COLO668 (cell line): ENCODE measurements around the gene LRRC4C.
A peak's percentile ranks its signal among the peaks of the same experiment; 100 is the strongest.

Source experiments
- DNase-seq: peaks from one replicate; lab custom pipeline; 2025; ENCODE audit not compliant: unreplicated experiment; lab: John Stamatoyannopoulos, UW

Gene LRRC4C

DNA sequence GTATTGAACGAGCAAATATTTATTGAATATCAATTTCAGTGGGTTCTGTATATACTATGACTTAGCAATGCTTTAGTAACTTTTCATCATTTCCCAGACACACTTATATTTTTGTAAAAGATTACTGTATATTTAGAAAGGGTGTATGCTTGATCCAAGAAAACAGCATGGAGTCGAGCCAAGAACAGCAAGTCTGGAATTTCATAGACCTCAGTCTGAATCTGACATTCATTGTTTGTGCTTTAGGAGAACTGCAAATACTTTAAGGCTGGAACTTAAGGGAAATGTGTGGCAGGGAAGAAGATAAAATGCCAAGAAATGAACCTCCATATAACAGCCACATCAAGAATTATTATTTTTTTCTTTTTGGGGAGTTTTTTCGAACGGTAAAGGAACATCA is 1156.8 kb downstream of the LRRC4C start:
- DNase-seq, result no peak

DNA sequence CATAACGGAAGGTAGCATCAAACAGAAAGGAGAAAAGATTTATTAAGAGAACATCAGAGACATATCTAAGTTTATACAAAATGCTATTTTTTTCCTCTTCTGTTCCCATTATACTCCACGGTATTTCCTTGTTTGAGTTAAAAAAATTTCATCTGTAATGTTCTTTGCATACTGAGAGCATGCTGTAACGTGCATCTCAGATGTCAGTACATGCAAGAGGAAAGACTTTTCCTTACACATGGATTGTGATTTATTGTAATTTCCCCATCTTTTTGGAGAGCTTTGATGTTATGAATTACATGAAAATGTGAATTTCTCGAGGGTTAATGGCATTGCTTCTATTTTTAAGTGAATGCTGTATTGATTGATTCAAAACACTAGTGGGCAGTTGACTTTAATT is 1164.0 kb downstream of the LRRC4C start:
- no peak for DNase-seq

DNA sequence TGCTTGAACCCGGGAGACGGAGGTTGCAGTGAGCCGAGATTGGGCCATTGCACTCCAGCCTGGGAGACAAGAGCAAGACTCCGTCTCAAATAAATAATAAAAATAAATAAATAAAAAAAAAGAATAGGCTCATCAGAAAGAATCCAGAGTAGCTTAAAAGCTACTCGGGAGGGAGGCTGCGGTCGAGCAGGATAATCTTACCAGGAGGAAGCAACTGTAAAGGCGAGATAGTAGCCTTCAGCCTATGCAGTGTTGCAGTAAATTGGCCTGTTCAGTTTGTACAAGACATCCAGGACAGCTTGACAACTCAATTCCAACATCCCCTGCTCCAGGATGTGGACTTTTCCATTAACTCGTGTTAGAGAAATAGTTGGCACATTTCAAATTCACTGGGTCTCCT is 1164.7 kb downstream of the LRRC4C start:
- DNase-seq, result no peak

DNA sequence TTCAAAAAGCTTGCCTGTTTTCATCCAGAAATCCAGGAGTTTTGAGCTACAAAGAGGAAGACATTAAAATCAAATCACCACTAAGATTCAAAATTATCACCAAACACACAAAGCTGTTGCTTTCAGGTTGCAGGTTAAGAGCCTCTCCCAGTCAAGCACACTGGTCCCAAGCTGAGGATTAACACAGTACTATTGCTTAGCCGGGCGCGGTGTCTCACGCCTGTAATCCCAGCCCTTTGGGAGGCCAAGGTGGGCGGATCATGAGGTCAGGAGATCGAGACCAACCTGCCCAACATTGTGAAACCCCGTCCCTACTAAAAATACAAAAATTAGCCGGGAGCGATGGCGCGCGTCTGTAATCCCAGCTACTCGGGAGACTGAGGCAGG is 1165.1 kb downstream of the LRRC4C start:
- DNase-seq, result no peak

DNA sequence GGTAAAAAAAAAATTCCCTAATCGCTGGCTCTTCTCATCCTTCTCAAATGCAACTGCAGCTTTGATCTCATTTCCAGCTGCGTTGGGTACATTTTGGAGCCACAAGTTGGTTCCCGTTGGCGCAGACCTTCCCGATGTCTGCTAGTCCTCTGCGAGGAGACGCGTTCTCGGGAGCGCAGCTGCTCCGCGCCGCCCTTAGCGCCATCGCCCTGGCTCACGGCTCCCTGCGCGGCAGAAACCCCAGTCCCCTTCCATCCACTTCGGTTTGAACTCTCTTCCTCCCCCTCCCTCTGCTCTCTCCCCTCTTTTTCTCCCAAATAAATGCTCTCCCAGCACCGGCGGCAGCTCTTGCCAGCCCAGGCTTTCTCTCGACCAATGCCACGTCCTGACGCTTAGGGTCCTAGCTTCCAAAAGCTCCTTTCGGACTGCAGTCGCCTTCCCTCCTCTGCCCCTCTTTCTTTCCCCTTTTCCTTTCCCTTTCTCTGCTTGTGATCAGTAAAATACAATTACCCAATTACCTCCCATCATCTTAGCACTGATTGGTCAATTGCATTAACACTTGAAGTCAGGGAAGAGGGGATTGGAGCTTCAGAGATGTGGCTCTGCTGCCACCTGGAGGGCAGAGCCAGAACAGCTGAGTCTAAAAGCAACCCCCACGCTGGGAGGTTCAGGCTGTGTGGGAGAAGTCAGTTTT is 1165.7 kb downstream of the LRRC4C start:
- peak; percentile 73 for DNase-seq

DNA sequence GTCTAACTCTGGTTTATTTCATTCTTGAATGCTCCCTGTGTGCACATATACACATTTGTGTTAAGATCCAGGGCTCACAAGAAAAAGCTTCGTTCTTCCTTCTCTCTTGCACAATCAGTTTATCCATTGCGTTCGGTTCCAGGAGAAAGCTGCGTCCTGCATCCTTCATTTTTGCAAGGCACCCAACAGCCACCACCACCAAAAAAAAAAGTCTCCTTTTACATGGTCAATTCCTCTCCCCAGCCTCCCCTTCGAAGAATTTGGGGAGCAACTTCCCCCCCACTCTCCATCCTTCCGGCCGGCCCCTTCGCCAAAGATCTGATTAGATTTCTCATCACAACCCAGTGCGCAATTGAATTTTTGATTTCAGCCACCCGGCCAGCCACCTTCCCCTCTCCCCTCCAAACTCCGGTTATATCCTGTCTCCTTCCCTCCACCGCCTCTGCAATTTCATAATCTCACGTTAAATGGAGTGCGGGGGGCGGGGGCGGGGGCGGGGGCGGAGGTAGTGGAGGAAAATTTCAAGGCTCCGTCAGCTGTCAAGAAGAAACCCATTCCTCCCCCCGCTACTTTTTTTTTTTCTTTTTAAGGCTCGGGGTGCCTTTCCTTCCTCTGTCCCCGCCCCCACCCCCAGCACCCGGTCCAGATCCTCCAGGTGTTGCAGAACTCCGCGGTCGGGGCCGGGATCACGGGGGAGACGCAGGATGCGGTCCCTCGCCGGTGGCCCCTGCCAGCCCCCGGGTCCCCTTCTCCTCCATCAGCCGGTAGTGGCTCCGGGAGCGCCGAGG is 1166.5 kb downstream of the LRRC4C start:
- peak; percentile 14 for DNase-seq

DNA sequence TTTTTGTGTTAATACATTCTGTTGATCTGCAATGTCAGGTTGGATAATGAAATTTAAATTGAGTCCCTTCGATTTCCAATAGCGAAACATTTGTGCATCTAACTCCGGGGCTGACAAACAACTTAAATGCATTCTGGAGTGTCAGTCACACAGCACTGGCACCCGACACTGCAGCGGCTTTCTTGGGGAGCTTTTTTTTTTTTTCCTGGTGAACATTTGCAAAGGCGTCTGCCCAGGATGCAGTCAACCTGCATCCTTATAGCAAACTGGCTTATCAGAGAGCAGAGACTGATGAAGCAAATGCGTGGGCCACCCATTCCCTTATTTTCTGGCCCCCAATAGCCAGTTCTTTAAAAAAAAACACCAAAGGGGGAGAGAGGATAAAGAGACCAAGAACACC is 1167.7 kb downstream of the LRRC4C start:
- DNase-seq, result no peak

DNA sequence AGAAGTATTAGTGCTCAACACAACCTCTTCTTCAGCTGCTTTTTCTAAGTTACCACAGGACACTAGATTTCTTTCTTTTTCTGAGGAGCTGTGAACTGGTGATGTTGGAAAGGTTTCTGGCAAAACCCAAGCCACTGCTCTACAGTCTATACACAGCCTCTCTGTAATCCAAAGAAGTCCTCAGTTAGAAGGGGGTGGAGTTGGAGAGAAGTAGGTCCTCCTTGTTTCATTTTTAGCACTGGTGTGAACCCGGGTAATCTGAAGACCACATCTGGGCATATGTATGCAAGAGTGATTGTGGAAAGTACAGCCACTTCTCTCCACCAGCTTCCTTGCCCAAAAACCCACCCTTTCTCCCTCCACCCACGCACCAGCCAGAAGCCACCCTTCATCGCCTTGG is 1168.1 kb downstream of the LRRC4C start:
- no peak for DNase-seq

DNA sequence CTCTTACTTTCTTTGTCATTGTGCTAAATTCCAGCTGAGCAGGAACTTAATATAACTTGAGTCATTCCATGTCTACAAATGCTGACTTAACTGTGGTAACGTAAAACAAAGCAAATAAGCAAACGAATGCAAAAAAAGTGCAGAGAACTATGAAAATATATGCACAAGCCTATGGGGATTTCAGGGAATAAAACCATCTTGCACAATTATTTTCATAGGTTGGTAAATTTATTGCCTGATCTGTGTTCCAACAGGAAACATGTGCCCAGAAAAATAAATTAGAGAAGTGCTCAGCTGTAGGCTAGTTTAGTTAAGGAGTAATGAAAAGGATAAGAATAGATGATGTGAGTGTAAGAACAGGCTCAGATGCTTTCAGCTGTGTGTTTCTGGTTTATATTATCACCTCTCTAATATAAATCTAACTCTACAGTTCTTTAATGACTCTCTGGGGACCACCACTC is 1169.3 kb downstream of the LRRC4C start:
- no peak for DNase-seq

DNA sequence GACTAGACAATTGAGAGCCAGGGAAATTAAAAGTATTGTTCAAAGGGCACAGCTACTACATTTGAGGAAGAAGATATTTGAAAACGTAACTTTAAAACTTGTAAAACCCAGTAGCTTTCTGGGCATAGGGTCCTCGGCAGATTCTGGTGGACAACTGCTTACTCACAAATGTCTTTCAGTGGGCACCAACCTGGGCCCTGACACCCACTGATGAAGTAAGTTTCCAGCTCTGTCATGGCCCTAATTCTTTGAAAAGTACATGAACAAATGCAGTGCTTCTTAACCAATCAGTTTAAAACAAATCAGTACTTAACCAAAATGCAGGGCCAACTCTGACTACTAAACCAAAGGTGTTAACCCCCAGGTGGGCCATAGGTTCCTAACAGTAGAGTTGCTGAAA is 1170.1 kb downstream of the LRRC4C start:
- DNase-seq, result no peak

DNA sequence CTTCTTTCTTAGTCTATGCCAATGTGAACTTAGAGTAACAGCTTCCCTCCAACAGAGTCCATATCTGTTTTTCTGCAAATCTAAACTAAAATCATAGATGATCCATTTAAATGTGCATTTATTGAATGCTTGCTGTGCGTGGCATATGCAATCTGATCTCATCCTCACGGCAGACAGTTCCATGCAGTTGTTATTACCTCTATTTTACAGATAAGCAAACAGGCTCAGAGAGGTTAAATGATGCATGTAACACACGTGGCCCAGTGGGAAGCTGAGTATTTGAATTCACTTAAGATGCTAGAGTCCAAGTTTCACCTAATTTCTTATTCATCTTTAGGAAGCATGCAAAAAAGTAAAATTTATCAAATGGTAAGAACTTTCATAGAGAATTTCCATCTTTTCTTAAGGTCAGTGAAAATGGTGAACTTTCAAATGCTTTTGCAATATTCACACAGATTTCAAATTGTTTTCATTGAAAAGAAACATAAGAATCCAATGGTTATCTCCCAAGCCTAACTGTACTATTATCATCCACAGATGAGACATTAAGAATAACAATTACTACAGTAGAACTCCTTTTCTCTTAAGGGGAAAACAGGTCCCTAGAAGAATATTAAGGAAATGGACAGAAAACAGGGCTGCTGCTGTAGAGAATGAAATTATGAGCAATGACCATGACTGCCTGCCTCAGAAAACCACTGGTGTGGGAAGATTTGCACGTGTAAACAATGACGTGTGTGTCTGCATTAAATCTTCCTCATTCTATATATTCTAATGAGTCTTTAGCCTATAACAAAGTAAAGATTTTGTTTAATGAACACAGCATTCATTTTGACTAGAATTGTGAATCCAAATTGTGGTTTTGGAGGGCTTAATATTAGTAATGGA is 1171.3 kb downstream of the LRRC4C start:
- DNase-seq, result no peak

DNA sequence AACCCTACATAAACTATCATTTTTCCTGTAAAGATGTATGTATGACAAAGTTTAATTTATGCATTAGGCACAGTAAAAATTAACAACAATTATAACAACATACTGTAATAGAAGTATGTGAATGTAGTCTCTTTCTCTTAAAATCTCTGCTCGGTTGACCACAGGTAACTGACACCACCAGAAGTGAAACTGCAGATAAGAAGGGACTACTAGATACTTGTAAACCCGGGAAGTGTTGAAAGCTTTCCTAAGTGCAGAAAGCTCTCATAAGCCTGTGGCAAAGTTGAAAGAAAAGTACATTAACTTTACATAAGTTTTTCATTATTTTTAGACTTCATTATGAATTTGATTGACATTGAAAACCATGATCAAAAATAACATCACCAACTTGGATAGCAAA is 1173.3 kb downstream of the LRRC4C start:
- no peak for DNase-seq

DNA sequence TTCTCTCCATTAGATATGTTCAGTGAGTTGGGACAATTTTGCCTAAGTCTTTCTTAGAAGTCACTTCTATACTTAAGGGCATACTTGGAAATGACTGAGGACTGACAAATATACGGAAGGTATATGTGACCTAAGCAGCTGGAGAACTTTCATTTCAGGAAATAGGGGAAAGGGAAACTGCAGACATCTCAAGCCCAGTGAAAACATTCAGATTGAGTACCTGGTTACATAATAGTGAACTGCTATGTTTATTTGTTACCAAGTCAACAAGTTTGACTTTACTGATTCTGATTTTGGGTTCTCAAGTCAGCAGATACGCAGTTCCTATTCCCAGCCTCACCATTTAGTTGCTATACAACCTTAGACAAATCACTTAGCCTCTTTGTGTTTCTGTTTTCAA is 1173.9 kb downstream of the LRRC4C start:
- no peak for DNase-seq

DNA sequence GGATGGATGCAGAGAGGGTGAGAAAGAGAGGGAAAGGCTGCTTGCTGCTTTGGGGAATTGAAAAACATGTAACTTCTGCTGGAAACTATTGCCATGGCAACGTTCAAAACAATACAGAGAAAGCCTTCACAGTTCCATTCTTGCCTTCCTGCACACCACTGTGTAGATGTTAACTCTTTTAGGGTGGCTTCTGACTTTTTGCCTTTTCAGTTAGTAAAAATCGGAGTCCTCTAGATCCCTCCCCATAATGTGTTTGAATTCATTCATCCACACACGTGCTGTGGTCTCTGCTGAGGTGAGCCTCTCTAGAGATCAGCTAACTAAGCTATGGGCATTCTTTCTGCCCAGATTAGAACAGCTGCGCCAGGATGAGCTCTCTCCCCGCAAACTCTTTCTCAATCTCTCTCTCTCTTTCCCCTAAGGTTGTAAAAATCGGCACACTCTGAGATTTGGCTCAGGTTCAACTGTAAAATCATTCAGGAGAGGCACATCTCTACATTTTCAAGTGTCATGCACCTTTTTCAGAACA is 1178.3 kb downstream of the LRRC4C start:
- no peak for DNase-seq

DNA sequence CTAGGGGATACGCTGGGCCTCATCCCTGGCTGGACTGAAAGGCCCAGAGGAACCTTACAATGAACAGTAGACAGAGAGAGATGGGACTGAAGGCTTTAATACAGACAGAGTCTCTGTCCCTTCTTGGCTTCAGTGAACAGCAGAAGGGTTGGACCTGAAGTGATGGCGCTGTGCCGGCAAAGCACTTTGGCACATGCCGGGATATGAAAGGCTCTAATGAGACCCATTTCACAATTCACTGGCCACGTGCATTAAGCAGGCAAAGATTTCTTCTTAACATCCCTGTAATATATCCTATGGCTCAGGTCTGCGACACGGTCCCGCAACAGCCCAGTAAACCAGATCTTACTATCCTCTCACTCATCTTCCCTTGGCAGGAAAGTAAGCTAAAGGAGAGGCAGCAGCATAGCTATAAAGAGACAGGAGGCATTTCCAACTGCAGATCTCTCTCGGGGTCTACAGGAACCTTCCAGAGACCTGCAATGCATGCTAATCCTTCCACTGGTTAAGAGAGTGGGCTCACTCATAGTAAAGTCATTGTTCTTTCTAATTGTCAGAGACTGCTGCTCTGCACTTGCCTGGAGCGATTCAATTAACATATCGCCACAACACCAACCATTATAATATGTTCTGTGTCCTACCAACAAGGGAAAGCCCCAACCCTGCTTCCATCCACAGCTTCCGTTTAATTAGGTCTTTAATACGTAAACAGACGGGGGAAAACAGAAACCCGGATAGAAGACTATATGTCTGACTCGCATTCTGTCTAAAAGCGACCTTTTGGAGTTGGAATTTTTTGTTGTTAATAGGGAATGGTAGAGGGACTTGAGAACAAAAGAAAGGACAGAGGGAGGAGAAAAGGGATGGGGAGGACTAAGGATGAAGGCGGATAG is 1179.0 kb downstream of the LRRC4C start:
- no peak for DNase-seq

DNA sequence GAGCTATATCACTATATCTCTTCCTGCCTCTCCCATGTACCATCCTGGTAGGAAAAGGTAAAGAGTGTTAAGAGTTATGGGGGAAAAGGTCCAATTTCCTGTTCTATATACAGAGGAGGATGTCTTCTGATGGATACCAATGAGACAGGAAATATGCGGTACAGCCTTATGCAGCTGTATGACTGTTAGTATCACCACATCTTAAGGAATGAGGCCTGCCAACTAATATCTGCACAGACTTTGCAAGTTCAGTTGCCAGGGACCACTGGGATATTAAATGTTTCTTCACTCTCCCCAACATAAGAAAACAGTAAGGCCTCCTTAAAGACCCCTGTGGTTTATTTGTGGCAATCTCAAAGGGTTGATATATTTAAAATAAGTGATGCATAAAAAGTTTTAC is 1182.5 kb downstream of the LRRC4C start:
- no peak for DNase-seq

DNA sequence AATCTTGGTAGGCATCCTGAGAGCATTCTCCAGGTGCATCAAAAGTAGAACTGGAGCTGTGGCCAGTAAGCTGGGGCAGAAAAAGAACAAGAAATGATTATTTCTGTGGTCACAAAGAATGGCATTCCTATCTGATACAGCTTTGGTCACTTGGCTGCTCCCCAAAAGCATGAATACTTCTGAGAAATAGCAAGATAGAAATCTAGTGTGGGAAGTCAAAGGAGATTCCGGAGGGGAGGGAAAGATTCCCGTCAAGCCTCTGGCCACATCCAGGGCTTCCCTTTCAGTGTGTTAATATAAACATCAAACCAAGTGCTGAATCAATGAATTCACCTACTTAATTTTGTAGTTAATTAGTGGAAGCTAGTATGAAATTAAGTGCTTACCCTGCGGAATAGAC is 1185.4 kb downstream of the LRRC4C start:
- no peak for DNase-seq

DNA sequence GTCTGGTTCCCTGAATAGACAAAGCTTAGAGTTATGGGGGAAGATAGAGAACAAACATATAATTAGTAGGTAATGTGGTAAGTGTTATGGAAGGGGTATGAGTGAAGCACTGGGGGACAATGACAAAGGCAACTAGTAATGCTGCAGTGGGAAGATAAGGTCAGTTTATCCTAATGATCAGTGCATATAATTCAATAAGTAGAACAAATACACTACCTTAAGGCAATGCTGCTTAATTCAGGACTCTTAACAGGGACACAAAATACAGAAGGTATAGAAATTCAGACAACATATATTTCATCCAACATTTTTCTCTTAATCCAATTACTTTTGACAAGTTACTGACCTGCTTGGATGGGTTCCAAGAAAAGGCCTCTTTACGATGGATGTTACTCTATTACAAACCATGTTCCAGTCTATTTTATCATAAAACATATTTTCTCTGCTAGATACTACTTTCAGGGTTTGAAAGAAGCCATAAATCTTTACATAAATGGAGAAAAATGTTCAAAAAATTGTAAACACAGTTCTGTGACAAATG is 1186.2 kb downstream of the LRRC4C start:
- DNase-seq, result no peak

DNA sequence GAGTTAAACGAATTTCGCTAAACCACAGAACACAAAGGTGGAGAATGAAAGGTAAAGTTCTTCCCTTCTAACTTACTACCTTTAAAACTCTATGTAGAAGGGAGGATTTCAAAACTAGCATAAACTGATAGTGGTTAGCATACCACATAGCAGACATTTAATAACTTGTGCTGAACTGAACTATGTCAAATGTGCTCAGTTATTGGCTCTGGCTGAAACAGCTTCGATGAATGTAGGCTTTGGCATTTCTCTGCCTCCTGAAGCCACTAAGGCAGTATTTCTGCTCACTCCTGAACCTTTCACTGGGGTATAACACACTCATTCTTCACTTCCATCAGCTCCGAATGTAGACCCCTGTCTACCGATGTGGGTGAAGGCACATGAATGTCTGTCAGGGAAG is 1188.1 kb downstream of the LRRC4C start:
- no peak for DNase-seq

DNA sequence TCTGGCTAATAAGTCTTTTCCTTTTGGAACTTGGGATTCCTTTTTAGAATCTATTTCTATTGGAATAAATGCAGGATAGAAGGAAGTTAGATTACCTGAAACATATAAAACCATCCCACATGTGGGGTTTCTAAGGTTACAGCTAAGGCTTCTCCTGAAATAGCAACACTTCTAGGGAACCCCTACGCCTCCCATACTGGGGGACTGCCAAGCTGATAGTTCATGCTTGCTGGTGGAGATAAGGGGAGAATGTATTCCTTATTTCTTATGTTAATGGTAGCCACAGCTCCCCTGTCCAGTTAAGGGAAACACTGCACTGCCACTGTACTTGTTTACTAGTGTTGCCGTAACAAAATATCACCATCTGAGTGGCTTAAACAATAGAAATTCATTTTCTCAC is 1189.6 kb downstream of the LRRC4C start:
- DNase-seq, result no peak
